NCI-H774 (cell line): Measurements from ENCODE around the gene ZBTB20.
"Not testable (repeated sequence)": the region's sequence is repeated elsewhere in the genome, so short reads cannot be mapped to it uniquely, and the experiment has no call there.

Experiments
- DNase-seq: peaks from one replicate; lab custom pipeline; 2025; lab: John Stamatoyannopoulos, UW

The ZBTB20 gene

GRCh38 chr3:114831861-114832260, 315.2 kb downstream of the ZBTB20 start:
- no peak for DNase-seq

GRCh38 chr3:114830652-114831051, 316.4 kb downstream of the ZBTB20 start:
- DNase-seq: no peak

- DNase-seq: no peak
Measured at GRCh38 chr3:114829783-114830182, 317.3 kb downstream of the ZBTB20 start.

GRCh38 chr3:114827495-114827894, 319.6 kb downstream of the ZBTB20 start:
- DNase-seq: no peak

GRCh38 chr3:114824014-114824413, 323.1 kb downstream of the ZBTB20 start:
- DNase-seq: no peak

- no peak for DNase-seq
Measured at GRCh38 chr3:114823061-114823460, 324.0 kb downstream of the ZBTB20 start.

DNA sequence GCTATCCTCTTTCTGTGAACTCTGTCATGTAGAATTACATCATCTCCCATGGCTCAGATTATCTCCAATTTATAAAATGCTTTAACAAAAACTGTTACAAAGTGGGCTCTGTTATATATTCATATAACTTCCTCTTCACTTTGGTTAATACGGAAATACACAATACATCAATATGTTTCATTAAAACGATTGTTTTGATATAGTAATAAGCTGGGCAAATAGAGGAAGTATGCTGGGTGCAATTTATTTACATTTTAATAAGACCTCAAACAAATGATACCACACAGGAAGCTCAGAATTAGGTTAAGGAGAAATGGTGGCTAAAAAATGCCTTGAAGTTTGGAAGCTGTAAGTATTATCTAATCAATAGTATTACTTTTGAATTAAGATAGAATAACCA, 331.0 kb downstream of the ZBTB20 start:
- no peak for DNase-seq

GRCh38 chr3:114812541-114813238, 334.4 kb downstream of the ZBTB20 start:
- not testable (repeated sequence) for DNase-seq

GRCh38 chr3:114809668-114810413, 337.2 kb downstream of the ZBTB20 start:
- DNase-seq: no peak

DNA sequence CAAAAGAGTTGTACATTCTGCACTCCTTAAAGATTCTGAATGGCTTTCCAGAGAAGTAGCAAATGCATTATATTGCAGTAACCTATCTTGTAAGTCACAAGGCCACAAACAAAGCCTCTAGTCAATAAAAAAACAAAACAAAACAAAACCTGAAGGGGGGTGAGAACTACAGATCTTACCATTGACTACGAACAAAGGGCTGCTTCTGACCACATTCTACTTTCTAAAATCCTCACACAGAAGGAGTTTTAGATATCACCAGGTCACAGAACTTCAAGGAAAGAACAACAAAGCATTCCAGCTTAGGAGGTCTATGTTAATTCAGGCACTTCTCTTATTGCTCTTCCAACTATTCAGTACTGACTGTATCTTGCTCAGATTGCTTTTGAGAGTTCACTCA, 343.0 kb downstream of the ZBTB20 start:
- no peak for DNase-seq

DNA sequence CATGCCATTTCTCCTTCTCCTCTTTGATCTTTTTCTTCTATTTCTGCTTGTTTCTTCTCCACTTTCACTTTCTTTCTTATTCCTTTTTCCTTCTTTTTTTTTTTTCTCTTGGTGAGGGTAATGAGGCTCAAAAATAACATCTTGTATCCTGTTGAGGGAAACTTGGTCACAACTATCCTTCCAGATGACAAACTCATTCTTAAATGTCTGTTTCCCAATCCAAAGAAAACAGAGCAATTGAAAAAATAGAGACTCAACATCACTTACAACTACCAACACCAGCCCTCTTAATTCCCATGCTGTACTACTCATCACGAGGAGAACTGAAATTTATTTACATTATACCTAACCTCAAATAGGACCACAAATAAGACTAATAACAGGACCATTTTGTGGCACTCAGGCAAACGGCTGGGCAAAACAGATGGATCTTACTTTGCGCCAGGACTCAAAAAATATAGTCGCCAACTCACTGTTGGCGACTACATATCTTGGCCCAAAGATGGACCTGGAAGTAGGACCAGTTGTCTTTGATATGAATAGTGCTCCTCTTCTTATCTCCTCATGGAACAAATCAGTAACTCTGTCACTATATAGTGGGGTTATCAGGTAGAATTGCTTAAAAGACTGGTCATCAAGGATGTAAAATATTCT, 343.9 kb downstream of the ZBTB20 start:
- DNase-seq: no peak

DNA sequence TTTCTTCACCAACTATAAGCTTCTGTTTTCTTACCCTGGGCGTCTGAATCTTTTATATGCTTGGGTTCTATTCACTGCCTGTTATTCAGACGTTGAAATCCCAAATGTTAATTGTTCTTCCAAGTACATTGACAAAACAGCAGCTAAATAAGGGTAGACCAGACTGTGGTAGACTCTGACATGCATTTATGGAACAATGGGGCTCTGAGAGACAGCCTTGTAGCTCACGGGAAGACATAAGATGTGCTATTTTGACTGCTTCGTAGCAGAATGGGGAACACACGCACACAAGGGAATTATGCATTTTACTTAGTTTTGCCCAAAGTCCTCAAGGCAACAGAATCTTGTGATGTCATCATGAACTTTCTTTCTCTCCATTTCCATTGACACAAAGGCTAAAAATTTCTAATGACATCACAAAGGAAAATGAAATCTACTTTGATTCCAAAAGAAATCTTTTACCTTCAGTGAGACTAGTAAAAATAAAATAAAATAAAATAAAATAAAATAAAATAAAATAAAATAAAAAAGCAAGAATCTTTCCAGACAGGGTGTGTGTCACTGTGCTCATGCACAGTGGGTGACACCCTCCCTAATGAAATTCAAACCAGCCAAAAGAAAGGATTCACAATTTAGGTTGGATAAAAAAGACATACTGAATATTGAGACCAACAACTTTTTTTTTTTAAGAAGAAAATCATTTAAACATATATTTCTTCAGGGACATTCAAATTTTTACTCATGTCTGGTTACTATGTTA, 346.6 kb downstream of the ZBTB20 start:
- no peak for DNase-seq

GRCh38 chr3:114799816-114800215, 347.3 kb downstream of the ZBTB20 start:
- no peak for DNase-seq

DNA sequence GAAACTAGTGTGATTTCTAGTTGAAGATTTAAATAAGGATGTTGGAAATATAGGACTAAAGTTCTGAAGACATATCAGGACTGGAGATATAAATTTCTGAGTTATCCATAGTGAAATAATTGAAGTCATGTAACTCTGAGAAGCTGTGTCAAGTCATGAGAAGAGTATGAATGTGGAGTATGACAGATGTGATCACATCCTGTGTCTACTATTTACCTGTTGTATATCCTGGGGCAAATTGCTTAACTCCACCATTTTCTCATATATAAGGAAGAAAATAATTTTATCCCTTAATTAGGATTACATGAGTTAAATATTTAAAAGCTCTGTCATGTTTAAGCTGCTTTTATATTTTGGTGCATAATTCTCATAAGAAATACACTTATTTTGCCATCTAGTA, 350.3 kb downstream of the ZBTB20 start:
- no peak for DNase-seq

DNA sequence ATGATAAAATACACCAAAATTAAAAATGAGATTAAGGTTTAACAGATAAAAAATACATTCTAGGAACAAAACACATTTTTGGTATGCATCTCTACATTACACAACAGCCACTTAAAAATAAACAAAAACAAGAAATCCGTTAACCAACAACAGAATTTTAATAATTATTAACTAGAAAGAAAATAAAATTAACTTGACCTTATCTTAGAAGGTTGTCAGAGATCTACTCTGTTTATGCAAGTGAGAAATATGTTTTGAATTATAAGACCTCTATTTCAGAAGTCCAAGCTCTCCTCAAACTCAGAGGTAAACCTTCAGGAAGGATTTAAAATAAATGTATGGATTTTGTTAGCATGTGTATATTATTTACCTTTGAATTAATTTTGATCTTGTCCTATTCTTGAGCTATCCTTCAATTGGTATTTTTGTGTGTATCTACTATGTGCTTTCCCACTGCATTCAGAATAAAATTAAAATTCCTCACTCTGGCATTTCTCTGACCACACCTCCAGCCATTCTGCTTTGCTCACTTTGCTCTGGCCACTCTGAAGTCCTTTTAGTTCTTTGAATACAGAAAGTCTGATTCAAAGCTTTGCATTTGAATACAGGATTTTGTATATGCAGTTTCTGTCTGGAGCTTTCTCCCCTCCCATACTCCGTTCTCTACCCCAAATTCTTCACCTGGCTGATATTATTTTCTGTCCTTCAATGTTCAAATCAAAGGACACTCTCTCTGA, 352.0 kb downstream of the ZBTB20 start:
- no peak for DNase-seq

DNA sequence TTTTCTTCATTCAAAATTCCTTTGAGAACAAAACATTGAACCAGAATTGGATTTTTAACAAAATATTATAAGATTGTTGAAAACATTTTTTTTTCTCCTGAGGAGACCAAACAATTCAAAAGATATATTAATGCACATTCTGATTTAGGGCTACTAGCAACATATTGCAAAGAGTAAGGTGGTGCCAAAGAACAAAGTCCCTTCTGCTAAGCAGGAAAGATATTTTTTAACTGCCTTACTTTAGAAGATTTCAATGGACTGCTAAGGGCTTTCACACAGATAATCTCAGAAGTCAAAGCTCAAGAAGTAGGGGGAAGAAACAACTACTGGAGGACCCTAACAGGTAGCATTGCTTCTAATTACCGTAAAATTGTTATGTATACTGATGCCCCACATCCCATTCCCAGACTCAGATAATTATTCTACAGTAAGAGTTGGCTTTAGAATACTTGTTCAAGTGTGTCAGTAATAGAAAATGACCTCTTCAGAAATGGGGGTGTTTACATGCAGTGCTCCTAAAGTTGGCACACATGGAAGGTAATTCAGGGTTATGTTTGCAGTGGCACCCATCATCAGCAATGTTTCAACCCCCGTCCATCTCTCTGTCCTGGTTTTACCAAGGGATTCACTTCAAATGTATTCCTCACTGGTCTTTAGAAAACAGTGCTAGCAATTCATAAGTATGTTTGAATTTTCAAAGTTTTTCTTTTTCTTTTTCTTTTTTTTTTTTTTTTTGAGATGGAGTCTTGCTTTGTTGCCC, 354.7 kb downstream of the ZBTB20 start:
- no peak for DNase-seq

DNA sequence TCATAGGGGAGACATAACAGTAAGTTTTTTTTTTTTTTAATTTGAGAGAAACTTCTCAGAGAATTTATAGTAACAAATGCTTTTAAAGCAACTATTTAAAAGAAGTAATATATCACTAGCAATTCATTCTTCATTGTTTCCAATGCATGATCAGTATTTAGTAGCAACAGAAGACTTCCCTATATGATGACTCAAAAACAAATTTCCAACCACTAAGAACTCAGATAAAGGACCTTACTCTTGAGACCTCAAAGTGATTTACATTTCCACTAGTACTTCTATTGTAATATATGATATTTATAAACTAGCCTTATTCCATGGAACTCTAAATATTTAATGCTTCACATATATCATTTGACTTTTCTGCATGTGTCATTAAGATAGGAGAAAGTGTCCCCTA, 356.3 kb downstream of the ZBTB20 start:
- DNase-seq: no peak

DNA sequence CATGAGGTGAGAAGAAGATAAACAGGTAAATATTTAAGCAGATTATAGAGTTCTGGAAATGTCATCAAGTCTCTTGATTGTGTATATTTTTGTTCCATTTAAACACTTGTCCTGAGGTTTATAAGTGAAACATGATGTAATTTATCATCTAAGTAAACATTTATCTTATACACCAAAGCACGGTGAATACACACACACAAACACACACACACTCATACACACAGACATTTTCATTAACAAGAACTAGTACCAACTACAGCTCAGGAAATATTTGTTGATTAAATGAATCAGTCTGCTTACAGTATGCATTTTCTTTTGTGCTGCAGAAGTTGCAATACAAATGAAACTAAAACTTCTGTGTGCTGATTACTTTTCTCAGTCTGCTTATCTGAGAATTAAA, 357.3 kb downstream of the ZBTB20 start:
- no peak for DNase-seq

- no peak for DNase-seq
Measured at GRCh38 chr3:114775395-114775794, 371.7 kb downstream of the ZBTB20 start.

- no peak for DNase-seq
Measured at GRCh38 chr3:114770874-114771273, 376.2 kb downstream of the ZBTB20 start.

DNA sequence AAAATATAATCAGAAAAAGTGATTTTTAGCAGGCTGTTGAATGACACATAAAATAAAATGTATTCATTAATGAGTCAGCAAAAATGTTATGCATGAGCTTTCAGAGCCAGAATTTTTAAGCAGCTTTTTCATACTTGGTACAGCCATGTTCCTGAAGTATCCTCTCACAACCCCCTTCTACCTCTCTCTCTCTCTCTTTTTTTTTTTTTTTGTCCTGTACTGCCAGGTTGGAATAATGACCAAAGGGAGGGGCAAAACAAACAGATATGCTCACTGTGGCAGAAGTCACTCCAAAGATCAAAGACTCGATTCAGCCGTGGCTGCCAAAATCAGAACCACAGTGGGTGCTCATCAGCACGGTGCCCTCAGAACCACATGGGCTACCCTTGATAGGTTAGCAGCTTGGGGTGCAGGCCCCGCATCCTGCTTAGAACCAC, 383.0 kb downstream of the ZBTB20 start:
- DNase-seq: no peak
